CD14-positive monocyte (primary cell): ENCODE results near the gene N4BP2. TPM values are rescaled to one million over a fixed set of nuclear protein-coding genes. Genes with fewer than 3 reads are reported as not detected.

Source experiments
- DNase-seq, 3 donors: peaks; one replicate each; pipeline ENCODE4 v3.0.0-alpha.2; 2011 to 2022
- H2AFZ ChIP-seq: 2 replicates; pipeline ENCODE4 v1.6.0; 2012; ENCODE audit warnings: mild to moderate bottlenecking, low read depth, low read length, inconsistent platforms; ENCODE audit not compliant: insufficient read depth, poor library complexity, severe bottlenecking
- H3K27ac ChIP-seq, 2 donors: 1 replicate in 1 of 2; 2 replicates in 1 of 2; pipeline ENCODE4 v1.5.1; 2012 to 2013; ENCODE audit warnings: low read length in 2 of 2, control low read depth in 1 of 2, inconsistent platforms in 1 of 2, low read depth in 1 of 2, mild to moderate bottlenecking in 1 of 2
- H3K27me3 ChIP-seq, 2 donors: one replicate each; pipeline versions ENCODE4 v1.6.0 to v1.6.1; 2011 to 2013; ENCODE audit warnings: low read length in 2 of 2; ENCODE audit not compliant: control insufficient read depth in 2 of 2, insufficient read depth in 2 of 2
- H3K36me3 ChIP-seq, 2 donors: replicated peaks in 1 of 2; 1 replicate in 1 of 2; 2 replicates in 1 of 2; pipeline versions ENCODE4 v1.5.1 to v1.6.1; 2012 to 2013; ENCODE audit warnings: low read length in 2 of 2, control low read depth in 1 of 2, inconsistent platforms in 1 of 2, mild to moderate bottlenecking in 1 of 2; ENCODE audit not compliant: insufficient read depth in 2 of 2, control insufficient read depth in 1 of 2
- H3K4me1 ChIP-seq, 2 donors: 1 replicate in 1 of 2; 2 replicates in 1 of 2; pipeline versions ENCODE4 v1.5.1 to v1.6.1; 2012 to 2013; ENCODE audit warnings: low read length in 2 of 2, control low read depth in 1 of 2, inconsistent platforms in 1 of 2, mild to moderate bottlenecking in 1 of 2, moderate library complexity in 1 of 2; ENCODE audit not compliant: insufficient read depth in 2 of 2, control insufficient read depth in 1 of 2
- H3K4me2 ChIP-seq: replicated peaks from 2 replicates; pipeline ENCODE3; 2012; ENCODE audit warnings: low read length, moderate library complexity, mild to moderate bottlenecking; ENCODE audit not compliant: poor library complexity, severe bottlenecking; ENCODE audit errors: extremely low read depth
- H3K4me3 ChIP-seq, 3 experiments: fragments of 200-600 bp in 1 of 3; sonication (generic) in 1 of 3; replicated peaks in 1 of 3; 1 replicate in 2 of 3; 2 replicates in 1 of 3; pipeline ENCODE4 v1.5.1; 2011 to 2013; ENCODE audit warnings: low read length in 3 of 3, mild to moderate bottlenecking in 3 of 3, control low read depth in 2 of 3, low read depth in 2 of 3, inconsistent platforms in 1 of 3, moderate library complexity in 1 of 3
- H3K79me2 ChIP-seq: 2 replicates; pipeline ENCODE4 v1.6.0; 2012; ENCODE audit warnings: mild to moderate bottlenecking, control low read depth, inconsistent platforms, low read length, moderate library complexity; ENCODE audit not compliant: insufficient read depth
- H3K9ac ChIP-seq: 2 replicates; pipeline ENCODE4 v1.6.0; 2017; ENCODE audit warnings: low read length, mild to moderate bottlenecking; ENCODE audit not compliant: insufficient read depth, poor library complexity, severe bottlenecking
- H3K9me3 ChIP-seq, 2 donors: replicated peaks in 1 of 2; 1 replicate in 1 of 2; 2 replicates in 1 of 2; pipeline versions ENCODE4 v1.5.1 to v1.6.1; 2012 to 2013; ENCODE audit warnings: low read length in 2 of 2, control low read depth in 1 of 2; ENCODE audit not compliant: control insufficient read depth in 1 of 2, insufficient read depth in 1 of 2
- H4K20me1 ChIP-seq: 2 replicates; pipeline ENCODE4 v1.6.0; 2012; ENCODE audit warnings: mild to moderate bottlenecking, low read length, control low read depth, moderate library complexity; ENCODE audit not compliant: insufficient read depth
- H3K27ac Mint-ChIP-seq, 7 donors: one replicate each; pipeline ENCODE4 v1.8.0; 2020; ENCODE audit warnings: mild to moderate bottlenecking in 7 of 7, mixed read lengths in 7 of 7, moderate library complexity in 6 of 7, inconsistent platforms in 2 of 7
- H3K27me3 Mint-ChIP-seq, 3 donors: one replicate each; pipeline ENCODE4 v1.8.0; 2021 to 2022; ENCODE audit warnings: low read depth in 3 of 3, mild to moderate bottlenecking in 3 of 3, mixed read lengths in 3 of 3, moderate library complexity in 3 of 3, inconsistent platforms in 1 of 3
- H3K36me3 Mint-ChIP-seq, 2 donors: one replicate each; pipeline ENCODE4 v1.8.0; 2020; ENCODE audit warnings: mixed read lengths in 2 of 2, inconsistent platforms in 1 of 2, mild to moderate bottlenecking in 1 of 2
- H3K4me1 Mint-ChIP-seq: one replicate; pipeline ENCODE4 v1.8.0; 2020; ENCODE audit warnings: mild to moderate bottlenecking, mixed read lengths
- H3K4me3 Mint-ChIP-seq, 2 donors: one replicate each; pipeline ENCODE4 v1.8.0; 2020; ENCODE audit warnings: mild to moderate bottlenecking in 2 of 2, mixed read lengths in 2 of 2, moderate library complexity in 1 of 2
- H3K9me3 Mint-ChIP-seq, 7 donors: one replicate each; pipeline ENCODE4 v1.8.0; 2020 to 2022; ENCODE audit warnings: mixed read lengths in 7 of 7, mild to moderate bottlenecking in 6 of 7, moderate library complexity in 6 of 7, inconsistent platforms in 2 of 7
- CTCF ChIP-seq: fragments of 200-600 bp; IDR thresholded peaks from one replicate; pipeline ENCODE4 v1.8.0; 2022; ENCODE audit warnings: antibody characterized with exemption, mild to moderate bottlenecking
- WGBS: methylation state at CpG from one replicate; pipeline ENCODE4 v1.1.5; 2013; ENCODE audit warnings: missing lambda C conversion rate; ENCODE audit not compliant: insufficient coverage; 5-methylcytosine and 5-hydroxymethylcytosine counted together
- intact Hi-C, 2 donors: fragments of 100-400 bp; cut with micrococcal nuclease; formaldehyde crosslinking; loops; one replicate each; pipeline versions ENCODE4 v1.15.0 to v1.15.1; 2023
- polyA plus RNA-seq, 3 donors: library from polyadenylated mRNA; depleted of rRNA in 1 of 3; unstranded in 2 of 3; stranded (reverse) in 1 of 3; fragments of 300-500 nt in 2 of 3; fragments of >200 nt in 1 of 3; fragmentation: Illumina TruSeq in 2 of 3; gene quantifications; 1 replicate in 2 of 3; 2 replicates in 1 of 3; pipeline ENCODE4 v1.2.3, GENCODE V29; 2012 to 2021

Gene N4BP2
- polyA plus RNA-seq, 3 donors = 3.1 to 8.3 (median 4.8) TPM

GRCh38 chr4:40180356-40180755, 123.7 kb downstream of the N4BP2 start:
- peaks cover 26% of the 10 kb centered on the region for H3K4me1 Mint-ChIP-seq
- no peaks in the 10 kb centered on the region for H3K9me3 ChIP-seq
- H3K9ac ChIP-seq = no peak overlapping the region
- peak; percentile 73 to 93 (median 87) for DNase-seq
- H3K36me3 ChIP-seq = no peaks in the 10 kb centered on the region
- H3K27ac ChIP-seq = peak overlapping the region in 1 of 2 donors; percentile 48
- no peak overlapping the region for H2AFZ ChIP-seq
- intact Hi-C loops = no loop called here
- H3K4me3 Mint-ChIP-seq = peak overlapping the region in 1 of 2 donors; percentile 15
- H3K4me1 ChIP-seq = peaks cover 13 to 29% of the 10 kb centered on the region in 2 donors
- H3K4me2 ChIP-seq = no peak overlapping the region
- H3K27me3 Mint-ChIP-seq = peaks cover 0 to 3% (median 0%) of the 10 kb centered on the region in 3 donors
- no CpG with 5 or more reads among the region's 1 CpG for WGBS
- peak overlapping the region in 6 of 7 donors; percentile 5 to 88 (median 24) for H3K27ac Mint-ChIP-seq
- no peaks in the 10 kb centered on the region for H3K27me3 ChIP-seq
- H3K79me2 ChIP-seq = no peaks in the 10 kb centered on the region
- no peak for TF ChIP-seq CTCF
- H3K36me3 Mint-ChIP-seq = peaks cover 0 to 2% of the 10 kb centered on the region in 2 donors
- H4K20me1 ChIP-seq = no peaks in the 10 kb centered on the region
- H3K4me3 ChIP-seq = no peak overlapping the region
- peaks cover 0 to 3% (median 0%) of the 10 kb centered on the region in 7 donors for H3K9me3 Mint-ChIP-seq

- intact Hi-C loops = no loop called here
- Histone ChIP-seq H3K79me2 (no peaks in the 10 kb centered on the region), H2AFZ (no peak overlapping the region), H3K4me1 (peaks cover 16 to 29% of the 10 kb centered on the region in 2 donors), H3K27me3 (no peaks in the 10 kb centered on the region), H3K36me3 (no peaks in the 10 kb centered on the region), H4K20me1 (no peaks in the 10 kb centered on the region), H3K9ac (no peak overlapping the region), H3K4me2 (no peak overlapping the region), H3K4me3 (no peak overlapping the region), H3K27ac (no peak overlapping the region), H3K9me3 (no peaks in the 10 kb centered on the region)
- peaks cover 0 to 3% (median 0%) of the 10 kb centered on the region in 3 donors for H3K27me3 Mint-ChIP-seq
- DNase-seq = no peak
- H3K9me3 Mint-ChIP-seq = no peaks in the 10 kb centered on the region
- peaks cover 0 to 2% of the 10 kb centered on the region in 2 donors for H3K36me3 Mint-ChIP-seq
- H3K4me1 Mint-ChIP-seq = peaks cover 30% of the 10 kb centered on the region
- H3K27ac Mint-ChIP-seq = peak overlapping the region in 1 of 7 donors; percentile 50
- WGBS = 86% methylated on average over 3 of the region's 4 CpGs
- TF ChIP-seq CTCF = no peak
- no peak overlapping the region for H3K4me3 Mint-ChIP-seq
Measured at GRCh38 chr4:40182001-40182400, 125.4 kb downstream of the N4BP2 start.
